ENCODE data around the gene TMEM168.
"Not testable (repeated sequence)": the region's sequence is repeated elsewhere in the genome, so short reads cannot be mapped to it uniquely, and the experiment has no call there.

Gene TMEM168

GRCh38 chr7:112781110-112781509 is 9.1 kb downstream of the TMEM168 start:
- no peak for DNase-seq (ENCODE audit: low read depth in 2 of 2)

GRCh38 chr7:112779667-112780066 is 10.5 kb downstream of the TMEM168 start:
- DNase-seq (ENCODE audit: low read depth in 2 of 2) = no peak

GRCh38 chr7:112777406-112777805 is 12.8 kb downstream of the TMEM168 start:
- no peak for DNase-seq (ENCODE audit: low read depth in 2 of 2)

GRCh38 chr7:112771166-112771565 is 19.0 kb downstream of the TMEM168 start:
- DNase-seq (ENCODE audit: low read depth in 2 of 2) = no peak

GRCh38 chr7:112770051-112770450 is 20.1 kb downstream of the TMEM168 start:
- no peak for DNase-seq (ENCODE audit: low read depth in 2 of 2)

- no peak for DNase-seq (ENCODE audit: low read depth in 2 of 2)
These were observed 25.1 kb downstream of the TMEM168 start for GRCh38 chr7:112765105-112765504.

GRCh38 chr7:112763996-112764395 is 26.2 kb downstream of the TMEM168 start:
- DNase-seq (ENCODE audit: low read depth in 2 of 2) = no peak

GRCh38 chr7:112763298-112763697 is 26.9 kb downstream of the TMEM168 start:
- no peak for DNase-seq (ENCODE audit: low read depth in 2 of 2)

- no peak for DNase-seq (ENCODE audit: low read depth in 2 of 2)
These were observed 30.3 kb downstream of the TMEM168 start for GRCh38 chr7:112759905-112760304.

GRCh38 chr7:112757337-112757736 is 32.9 kb downstream of the TMEM168 start:
- no peak for DNase-seq (ENCODE audit: low read depth in 2 of 2)

GRCh38 chr7:112753298-112753697 is 36.9 kb downstream of the TMEM168 start:
- DNase-seq (ENCODE audit: low read depth in 2 of 2) = no peak

- DNase-seq (ENCODE audit: low read depth in 2 of 2) = no peak
These were observed 37.6 kb downstream of the TMEM168 start for GRCh38 chr7:112752576-112752975.

- no peak for DNase-seq (ENCODE audit: low read depth in 2 of 2)
These were observed 40.4 kb downstream of the TMEM168 start for GRCh38 chr7:112749775-112750174.

GRCh38 chr7:112748381-112748780 is 41.8 kb downstream of the TMEM168 start:
- no peak for DNase-seq (ENCODE audit: low read depth in 2 of 2)

GRCh38 chr7:112745635-112746034 is 44.6 kb downstream of the TMEM168 start:
- no peak for DNase-seq (ENCODE audit: low read depth in 2 of 2)

GRCh38 chr7:112744818-112745217 is 45.4 kb downstream of the TMEM168 start:
- no peak for DNase-seq (ENCODE audit: low read depth in 2 of 2)

GRCh38 chr7:112743811-112744210 is 46.4 kb downstream of the TMEM168 start:
- no peak for DNase-seq (ENCODE audit: low read depth in 2 of 2)

- DNase-seq (ENCODE audit: low read depth in 2 of 2) = no peak
These were observed 49.5 kb downstream of the TMEM168 start for GRCh38 chr7:112740667-112741066.

GRCh38 chr7:112739436-112740180 is 50.6 kb downstream of the TMEM168 start:
- no peak for DNase-seq (ENCODE audit: low read depth in 2 of 2)

GRCh38 chr7:112735261-112735660 is 54.9 kb downstream of the TMEM168 start:
- no peak for DNase-seq (ENCODE audit: low read depth in 2 of 2)

- DNase-seq (ENCODE audit: low read depth in 2 of 2) = not testable (repeated sequence)
These were observed 58.9 kb downstream of the TMEM168 start for GRCh38 chr7:112731324-112731723.

GRCh38 chr7:112726076-112726475 is 64.1 kb downstream of the TMEM168 start:
- DNase-seq (ENCODE audit: low read depth in 2 of 2) = no peak

- no peak for DNase-seq (ENCODE audit: low read depth in 2 of 2)
These were observed 66.8 kb downstream of the TMEM168 start for GRCh38 chr7:112723416-112723815.

GRCh38 chr7:112721366-112721765 is 68.8 kb downstream of the TMEM168 start:
- DNase-seq (ENCODE audit: low read depth in 2 of 2) = no peak

All from stimulated activated CD8-positive, alpha-beta memory T cell treated with anti-CD3 and anti-CD28 coated beads, Interleukin-7, amount 100 ng/mL, for 4 hours (primary cell).